Measurements from ENCODE around the gene TIMM29. TPM values are rescaled to one million over a fixed set of nuclear protein-coding genes. Genes with fewer than 3 reads are reported as not detected.
A peak's percentile ranks its signal among the peaks of the same experiment; 100 is the strongest.

Gene TIMM29
- 17.4 TPM for total RNA-seq
- long read RNA-seq, transcript TIMM29-201 (2 exons, 1,425 nt) = major isoform, 28 of 30 reads
- long read RNA-seq, partial matches to known transcripts = 0 of 30 reads
- long read RNA-seq, other reads (novel, unspliced or antisense) = 2 of 30 reads

DNA sequence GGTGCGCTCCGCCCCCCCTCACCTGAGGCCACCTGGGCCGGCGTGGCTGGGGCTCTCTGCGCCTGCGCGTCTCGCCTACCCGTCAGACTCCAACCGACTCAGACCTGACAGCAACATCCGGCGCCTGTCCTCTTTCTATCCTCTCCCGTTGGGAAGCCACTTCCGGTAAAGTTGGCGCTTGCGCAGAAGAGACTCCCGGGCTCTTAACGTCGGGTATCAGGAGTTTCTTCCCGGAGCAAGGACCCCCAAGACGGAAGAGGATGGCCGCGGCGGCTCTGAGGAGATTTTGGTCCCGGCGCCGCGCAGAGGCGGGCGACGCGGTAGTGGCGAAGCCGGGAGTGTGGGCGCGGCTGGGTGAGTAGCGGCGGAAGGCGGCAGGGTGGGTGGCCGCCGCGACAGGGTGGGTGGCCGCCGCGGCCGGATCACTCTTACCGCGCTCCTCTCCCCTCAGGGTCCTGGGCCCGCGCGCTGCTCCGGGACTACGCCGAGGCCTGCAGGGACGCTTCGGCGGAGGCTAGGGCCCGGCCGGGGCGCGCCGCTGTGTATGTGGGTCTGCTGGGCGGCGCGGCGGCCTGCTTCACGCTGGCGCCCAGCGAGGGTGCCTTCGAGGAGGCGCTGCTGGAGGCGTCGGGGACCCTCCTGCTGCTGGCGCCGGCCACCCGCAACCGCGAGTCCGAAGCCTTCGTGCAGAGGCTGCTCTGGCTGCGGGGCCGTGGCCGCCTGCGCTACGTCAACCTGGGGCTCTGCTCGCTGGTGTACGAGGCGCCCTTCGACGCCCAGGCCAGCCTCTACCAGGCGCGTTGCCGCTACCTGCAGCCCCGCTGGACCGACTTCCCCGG is at the start of gene TIMM29, which contains the start of gene YIPF2:
TIMM29 (plus strand) TSS at position 249 of the 839 bp plus-strand sequence; CDS start at position 261, 12 bp downstream.
YIPF2 (minus strand) TSS at position 77 of the 839 bp plus-strand sequence. CDS start 229 bp downstream, outside the sequence.
- intact Hi-C loops (cut with micrococcal nuclease) = no loop called here
- DNase-seq (peak; percentile 97), ATAC-seq (peak; percentile 97)

GRCh38 chr19:10881403-10882107 is 47.1 kb upstream of the TIMM29 start:
- ATAC-seq (peak; percentile 6), DNase-seq (no peak)
- intact Hi-C loops (cut with micrococcal nuclease) = no loop called here

- ATAC-seq (peak; percentile 86), DNase-seq (peak; percentile 72)
- intact Hi-C loops (cut with micrococcal nuclease) = no loop called here
Observed at GRCh38 chr19:10882108-10882457, 46.5 kb upstream of the TIMM29 start.

GRCh38 chr19:10884274-10884673 is 44.3 kb upstream of the TIMM29 start:
- intact Hi-C loops (cut with micrococcal nuclease) = no loop called here
- ATAC-seq = no peak
- no peak for DNase-seq

DNA sequence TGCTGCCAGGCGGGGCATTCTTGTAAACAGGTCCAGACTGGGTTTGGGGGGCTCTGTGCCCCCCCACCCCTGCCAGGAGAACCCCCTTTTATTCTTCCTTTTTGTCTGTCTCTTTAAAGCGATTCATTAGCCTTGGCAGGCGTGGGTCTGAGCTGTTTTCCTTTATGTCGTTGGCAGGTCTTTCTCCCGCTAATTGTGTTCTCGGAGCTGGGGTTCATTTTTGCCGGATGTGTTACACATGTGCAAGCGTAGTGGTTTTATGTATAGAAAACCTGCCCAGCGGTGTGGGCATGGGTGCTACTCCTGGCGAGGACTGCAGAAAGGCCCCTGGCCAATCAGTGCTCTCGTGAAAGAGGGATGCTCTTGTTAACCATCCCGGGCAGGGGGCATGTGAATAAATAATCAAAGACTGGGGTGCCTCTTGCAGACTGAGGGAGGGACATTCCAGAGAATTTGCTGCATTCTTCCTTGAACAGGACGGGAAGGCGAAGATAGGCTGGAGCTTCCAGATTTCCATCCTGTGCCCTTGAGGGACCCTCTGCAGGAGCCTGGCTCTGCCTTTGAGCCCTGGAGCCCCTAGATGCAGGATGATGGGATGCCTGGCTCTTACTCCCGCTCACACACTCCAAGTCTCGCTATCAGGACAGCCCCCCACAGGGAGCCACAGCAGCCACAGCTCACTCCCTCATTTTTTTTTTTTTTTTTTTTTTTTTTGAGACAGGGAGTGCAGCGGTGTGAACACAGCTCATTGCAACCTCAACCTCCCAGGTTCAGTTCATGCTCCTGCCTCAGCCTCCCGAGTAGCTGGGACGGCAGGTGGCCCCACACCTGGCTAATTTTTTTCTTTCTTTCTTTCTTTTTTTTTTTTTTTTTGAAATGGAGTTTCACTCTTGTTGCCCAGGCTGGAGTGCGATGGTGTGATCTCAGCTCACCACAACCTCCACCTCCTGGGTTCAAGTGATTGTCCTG is 43.1 kb upstream of the TIMM29 start:
- no peak for DNase-seq
- no peak for ATAC-seq
- intact Hi-C loops (cut with micrococcal nuclease) = no loop called here

- no peak for ATAC-seq
- DNase-seq = no peak
- intact Hi-C loops (cut with micrococcal nuclease) = no loop called here
Observed at GRCh38 chr19:10887616-10888367, 40.8 kb upstream of the TIMM29 start.

GRCh38 chr19:10888421-10888866 is 40.2 kb upstream of the TIMM29 start:
- intact Hi-C loops (cut with micrococcal nuclease) = no loop called here
- ATAC-seq (no peak), DNase-seq (no peak)

- intact Hi-C loops (cut with micrococcal nuclease) = no loop called here
Observed at GRCh38 chr19:10889880-10890279, 38.7 kb upstream of the TIMM29 start.

DNA sequence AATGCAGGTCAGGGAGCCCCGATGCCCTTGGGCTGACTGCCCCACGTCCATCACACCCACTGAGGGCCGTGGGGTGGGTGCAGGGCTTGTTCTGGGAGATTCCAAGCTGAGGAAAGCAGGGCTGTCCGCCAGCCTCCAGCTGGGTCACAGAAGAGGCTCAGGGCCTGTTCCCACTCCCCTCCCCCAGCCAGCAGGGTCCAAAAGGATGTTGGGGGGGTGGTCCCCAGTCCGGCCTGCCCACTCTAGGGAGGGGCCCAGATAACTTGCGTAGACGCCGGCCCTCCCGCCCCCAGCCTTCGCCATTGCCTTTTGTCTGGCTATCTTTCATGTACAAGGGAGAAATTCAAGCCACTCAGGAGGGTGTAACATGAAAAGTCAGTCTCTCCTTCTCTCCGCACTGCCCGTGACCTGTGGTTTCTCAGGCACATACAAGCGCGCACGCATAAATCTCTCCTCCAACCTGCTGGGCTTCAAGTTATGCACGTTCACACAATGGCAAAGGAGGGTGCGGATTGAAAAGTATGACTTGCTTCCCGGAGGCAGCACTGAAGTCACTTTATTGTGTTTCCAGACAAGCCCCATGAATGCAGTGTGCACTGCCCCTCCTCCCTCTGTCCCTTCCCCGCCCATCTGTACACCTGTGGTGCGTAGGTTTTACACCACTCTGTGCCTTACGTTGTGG is 37.1 kb upstream of the TIMM29 start:
- ATAC-seq (peak; percentile 57), DNase-seq (peak; percentile 47)
- intact Hi-C loops (cut with micrococcal nuclease) = no loop called here

More at GRCh38 chr19:10889880-10890279, 38.7 kb upstream of the TIMM29 start:
- ATAC-seq = no peak
- DNase-seq = no peak

DNA sequence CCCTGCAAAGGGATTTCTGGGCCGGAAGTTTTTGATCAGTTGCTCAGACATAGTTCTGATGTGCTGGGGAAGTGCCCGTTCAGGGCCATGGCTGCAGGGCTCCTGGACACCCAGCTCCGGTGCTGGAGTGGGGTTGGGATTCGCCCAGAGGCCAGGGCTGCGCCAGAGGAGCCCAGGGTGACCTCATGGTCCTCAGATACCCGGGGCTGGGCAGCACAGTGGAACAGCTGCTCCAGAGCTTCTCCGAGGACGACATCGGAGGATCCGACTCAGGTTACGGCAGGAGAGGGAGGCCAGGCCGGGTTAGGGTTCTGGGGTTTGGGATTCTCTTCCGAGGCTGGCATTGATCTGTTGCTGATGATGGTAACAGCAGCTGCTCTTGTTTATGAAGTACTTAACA is 36.4 kb upstream of the TIMM29 start:
- peak; percentile 46 for ATAC-seq
- peak; percentile 43 for DNase-seq
- intact Hi-C loops (cut with micrococcal nuclease) = no loop called here

- intact Hi-C loops (cut with micrococcal nuclease) = no loop called here
- DNase-seq = no peak
- no peak for ATAC-seq
Observed at GRCh38 chr19:10894911-10895213, 33.7 kb upstream of the TIMM29 start.

DNA sequence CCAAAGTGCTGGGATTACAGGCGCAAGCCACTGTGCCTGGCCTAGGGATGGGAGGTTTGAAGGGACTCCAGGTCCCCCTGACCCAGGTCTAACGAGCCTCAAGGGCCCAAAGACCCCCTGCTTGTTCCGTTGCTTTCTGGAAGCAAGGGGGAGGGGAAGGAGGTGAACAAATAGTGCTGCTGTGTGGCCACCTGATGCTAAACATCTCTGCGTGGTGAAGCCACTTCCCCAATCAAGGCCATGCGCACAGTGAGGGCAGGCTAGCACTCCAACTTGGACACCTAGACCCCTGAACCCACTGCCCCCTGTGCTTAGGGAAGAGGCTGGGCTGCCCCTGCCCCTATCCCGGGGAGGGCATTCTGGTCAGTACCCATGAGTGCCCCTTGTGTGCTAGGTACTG is 33.2 kb upstream of the TIMM29 start:
- DNase-seq (no peak), ATAC-seq (no peak)
- intact Hi-C loops (cut with micrococcal nuclease) = no loop called here

- DNase-seq (no peak), ATAC-seq (no peak)
- intact Hi-C loops (cut with micrococcal nuclease) = no loop called here
Observed at GRCh38 chr19:10895920-10896319, 32.7 kb upstream of the TIMM29 start.

DNA sequence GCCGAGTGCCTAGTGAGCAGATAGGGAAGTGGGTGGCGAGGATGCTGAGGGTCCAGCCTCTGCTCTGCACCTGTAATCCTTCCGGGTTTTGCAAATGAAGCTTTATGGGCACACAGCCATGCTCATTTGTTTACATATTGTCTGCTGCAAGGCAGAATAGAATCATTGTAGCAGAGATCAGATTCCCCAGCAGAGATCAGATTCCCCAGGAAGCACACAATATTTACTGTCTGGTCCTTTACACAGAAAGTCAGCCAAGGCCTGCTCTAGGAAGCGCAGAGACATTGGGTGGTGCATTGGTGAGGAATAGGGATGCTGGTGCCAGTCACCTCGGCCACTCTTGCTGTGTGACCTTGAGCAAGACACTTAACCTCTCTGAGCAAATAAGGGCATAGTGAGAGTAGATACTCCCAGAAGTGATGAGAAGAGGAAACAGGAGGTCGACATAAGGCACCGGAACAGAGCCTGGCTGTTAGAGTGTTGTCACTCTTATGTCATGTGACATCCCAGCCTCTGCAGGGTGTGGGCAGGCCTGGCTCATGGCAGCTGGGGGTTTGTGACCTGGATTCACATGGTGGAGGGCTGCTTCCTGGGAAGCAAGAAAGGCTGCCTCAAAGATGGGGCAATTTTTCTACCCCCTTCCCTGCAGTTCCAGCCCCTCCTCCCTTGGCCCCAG is 31.6 kb upstream of the TIMM29 start:
- no peak for ATAC-seq

GRCh38 chr19:10898633-10899032 is 30.0 kb upstream of the TIMM29 start:
- ATAC-seq (peak; percentile 14), DNase-seq (no peak)
- intact Hi-C loops (cut with micrococcal nuclease) = no loop called here

More for the DNA sequence above, 31.6 kb upstream of the TIMM29 start:
- intact Hi-C loops (cut with micrococcal nuclease) = no loop called here
- no peak for DNase-seq

- DNase-seq = peak; percentile 81
- ATAC-seq = peak; percentile 88
- intact Hi-C loops (cut with micrococcal nuclease) = no loop called here
Observed at GRCh38 chr19:10899151-10899653, 29.4 kb upstream of the TIMM29 start.

DNA sequence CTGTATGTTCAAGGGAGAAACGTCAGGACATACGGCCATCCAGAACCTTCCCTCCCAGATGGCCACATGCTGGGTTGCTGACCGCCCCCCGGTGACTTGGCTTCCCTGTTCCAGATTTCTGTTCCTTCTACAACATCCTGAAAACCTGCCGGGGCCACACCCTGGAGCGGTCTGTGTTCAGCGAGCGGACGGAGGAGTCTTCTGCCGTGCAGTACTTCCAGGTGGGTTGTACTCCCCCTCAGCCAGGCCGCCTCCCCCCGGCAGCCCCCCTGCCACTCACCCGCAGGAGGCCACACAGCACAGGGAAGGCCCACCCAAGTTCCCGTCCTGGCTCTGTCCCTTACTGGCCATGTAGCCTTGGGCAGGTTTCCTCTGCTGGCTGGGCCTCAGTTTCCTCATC is 20.7 kb upstream of the TIMM29 start:
- no peak for ATAC-seq
- no peak for DNase-seq

More for the DNA sequence above, 20.7 kb upstream of the TIMM29 start:
- intact Hi-C loops (cut with micrococcal nuclease) = no loop called here
